IMR-90 (cell line): ENCODE results near the gene EIF3L. TPM values are rescaled to one million over a fixed set of nuclear protein-coding genes. Genes with fewer than 3 reads are reported as not detected.

Experiments
- ATAC-seq: fragments of 200-7000 bp; cut with Tn5 transposase; 2 replicates; pipeline ENCODE4 v1.9.1; 2020; ENCODE audit warnings: low read depth, mild to moderate bottlenecking, moderate library complexity
- BruUV-seq: library from RNA; stranded (reverse); fragments of 400-500 nt; replicated peaks from 2 replicates; lab custom pipeline; 2021; lab: Mats Ljungman, UMichigan
- CTCF ChIA-PET: fragments of 300-600 bp; formaldehyde crosslinking; extraction: SDS; loops from one replicate; lab custom pipeline; 2021; ENCODE audit warnings: antibody characterized with exemption; lab: Yijun Ruan, JAX
- POLR2A ChIA-PET: fragments of 300-600 bp; sonication (Branson Sonifier 250); formaldehyde crosslinking; loops from one replicate; lab custom pipeline; 2022; ENCODE audit warnings: antibody characterized with exemption; ENCODE audit not compliant: unreplicated experiment; lab: Charles Lee
- DNase-seq: peaks from one replicate; pipeline ENCODE4 v3.0.0; 2013
- H2AFZ ChIP-seq: replicated peaks from 2 replicates; pipeline ENCODE3; 2013; ENCODE audit warnings: low read length, mild to moderate bottlenecking; ENCODE audit not compliant: poor library complexity
- H2AK5ac ChIP-seq: 2 replicates; pipeline ENCODE4 v1.6.1; 2013; ENCODE audit warnings: low read depth, low read length, inconsistent platforms
- H2AK9ac ChIP-seq: replicated peaks from 2 replicates; pipeline ENCODE3; 2013; ENCODE audit warnings: mild to moderate bottlenecking, low read depth, low read length, moderate library complexity; ENCODE audit not compliant: poor library complexity
- H2BK120ac ChIP-seq: 2 replicates; pipeline ENCODE4 v1.6.1; 2013; ENCODE audit warnings: low read depth, low read length, inconsistent platforms
- H2BK15ac ChIP-seq: 3 replicates; pipeline ENCODE4 v1.6.1; 2013; ENCODE audit warnings: low read depth, low read length, inconsistent platforms
- H2BK20ac ChIP-seq: 2 replicates; pipeline ENCODE4 v1.6.1; 2013; ENCODE audit warnings: low read depth, mild to moderate bottlenecking, inconsistent platforms, low read length, moderate library complexity
- H2BK5ac ChIP-seq: 2 replicates; pipeline ENCODE4 v1.6.1; 2013; ENCODE audit warnings: mild to moderate bottlenecking, low read depth, low read length, inconsistent platforms; ENCODE audit not compliant: poor library complexity, severe bottlenecking
- H3K14ac ChIP-seq: replicated peaks from 2 replicates; pipeline ENCODE4 v1.6.1; 2013; ENCODE audit warnings: low read depth, low read length, inconsistent platforms
- H3K18ac ChIP-seq: 2 replicates; pipeline ENCODE4 v1.6.1; 2013; ENCODE audit warnings: low read depth, low read length, control low read depth
- H3K23ac ChIP-seq: 2 replicates; pipeline ENCODE4 v1.6.1; 2013; ENCODE audit warnings: low read depth, low read length, inconsistent platforms
- H3K27ac ChIP-seq: 2 replicates; pipeline ENCODE4 v1.5.1; 2013; ENCODE audit warnings: mild to moderate bottlenecking, control low read depth, low read length; ENCODE audit not compliant: insufficient read depth
- H3K27me3 ChIP-seq: 2 replicates; pipeline ENCODE4 v1.6.1; 2013; ENCODE audit warnings: low read length; ENCODE audit not compliant: control insufficient read depth, insufficient read depth
- H3K36me3 ChIP-seq: 2 replicates; pipeline ENCODE4 v1.6.1; 2013; ENCODE audit warnings: low read length, mixed read lengths; ENCODE audit not compliant: control insufficient read depth, insufficient read depth
- H3K4ac ChIP-seq: 2 replicates; pipeline ENCODE4 v1.6.1; 2013; ENCODE audit warnings: low read depth, low read length, inconsistent platforms
- H3K4me1 ChIP-seq: 2 replicates; pipeline ENCODE4 v1.6.1; 2013; ENCODE audit warnings: low read length, mixed read lengths; ENCODE audit not compliant: control insufficient read depth, insufficient read depth
- H3K4me2 ChIP-seq: 2 replicates; pipeline ENCODE4 v1.6.1; 2013; ENCODE audit warnings: low read depth, mild to moderate bottlenecking, control low read depth, low read length, moderate library complexity
- H3K4me3 ChIP-seq: 2 replicates; pipeline ENCODE4 v1.5.1; 2013; ENCODE audit warnings: low read depth, mild to moderate bottlenecking, control low read depth, low read length, moderate library complexity; ENCODE audit not compliant: insufficient read depth
- H3K56ac ChIP-seq: 2 replicates; pipeline ENCODE4 v1.6.1; 2013; ENCODE audit warnings: low read length, inconsistent platforms; ENCODE audit not compliant: insufficient read depth; ENCODE audit errors: extremely low read depth
- H3K79me1 ChIP-seq, 2 experiments: 2 replicates each; pipeline ENCODE4 v1.6.1; 2013; ENCODE audit warnings: low read length in 2 of 2, inconsistent platforms in 1 of 2, low read depth in 1 of 2
- H3K9ac ChIP-seq: 2 replicates; pipeline ENCODE4 v1.6.1; 2013; ENCODE audit warnings: low read depth, low read length, control low read depth
- H3K9me1 ChIP-seq: 2 replicates; pipeline ENCODE4 v1.6.1; 2013; ENCODE audit warnings: low read length, inconsistent platforms; ENCODE audit not compliant: insufficient read depth
- H3K9me3 ChIP-seq: 2 replicates; pipeline ENCODE4 v1.6.1; 2013; ENCODE audit warnings: low read length; ENCODE audit not compliant: control insufficient read depth, insufficient read depth
- H4K20me1 ChIP-seq: 2 replicates; pipeline ENCODE4 v1.6.1; 2013; ENCODE audit warnings: low read length, inconsistent platforms; ENCODE audit not compliant: insufficient read depth
- H4K5ac ChIP-seq: 2 replicates; pipeline ENCODE4 v1.6.1; 2013; ENCODE audit warnings: mild to moderate bottlenecking, low read depth, low read length, control low read depth
- H4K8ac ChIP-seq, 2 experiments: 2 replicates each; pipeline ENCODE4 v1.6.1; 2013; ENCODE audit warnings: low read depth in 2 of 2, low read length in 2 of 2, control low read depth in 1 of 2, inconsistent platforms in 1 of 2
- H4K91ac ChIP-seq: 2 replicates; pipeline ENCODE4 v1.6.1; 2013; ENCODE audit warnings: low read depth, low read length, inconsistent platforms; ENCODE audit not compliant: insufficient read depth
- CEBPB ChIP-seq: IDR thresholded peaks from 2 replicates; pipeline ENCODE4 v1.6.1; 2012; ENCODE audit warnings: low read depth, low read length, improper control_type of control experiment
- MXI1 ChIP-seq: IDR thresholded peaks from 2 replicates; pipeline ENCODE4 v1.6.1; 2012; ENCODE audit warnings: low read depth, mild to moderate bottlenecking, low read length, moderate library complexity, borderline replicate concordance
- WGBS, 2 experiments: methylation state at CpG; one replicate each; pipeline versions ENCODE4 v1.1.5 to v1.1.7; 2013; ENCODE audit warnings: missing lambda C conversion rate in 2 of 2; ENCODE audit not compliant: insufficient read length in 1 of 2; ENCODE audit errors: extremely low coverage in 2 of 2; 5-methylcytosine and 5-hydroxymethylcytosine counted together
- dilution Hi-C: fragments of 300-500 bp; cut with HindIII; formaldehyde crosslinking; loops from one replicate; pipeline ENCODE4 v1.14.3; 2018; ENCODE audit warnings: low sequenced_read_pairs; ENCODE audit not compliant: unreplicated experiment
- in situ Hi-C: fragments of 300-500 bp; cut with MboI; formaldehyde crosslinking; loops from 3 replicates; pipeline ENCODE4 v1.14.3; 2019; ENCODE audit warnings: low sequenced_read_pairs, inconsistent platforms, mixed read lengths
- intact Hi-C: fragments of 100-400 bp; cut with micrococcal nuclease; formaldehyde crosslinking; loops from 2 replicates; pipeline ENCODE4 v1.10.0; 2022
- polyA plus RNA-seq, 3 experiments: library from polyadenylated mRNA; depleted of rRNA; stranded (reverse); fragments of >200 nt; gene quantifications; 2 replicates each; pipeline ENCODE4 v1.2.3, GENCODE V29; 2012; ENCODE audit warnings: low replicate concordance in 1 of 3
- total RNA-seq: library from RNA; depleted of rRNA; stranded (reverse); fragments of >200 nt; gene quantifications from 2 replicates; pipeline ENCODE4 v1.2.3, GENCODE V29; 2012
- TF ChIP-seq, protein P1 (sequence below): conservative IDR thresholded peaks from 2 replicates; pipeline ENCODE4 v1.5.1; 2012; ENCODE audit warnings: mild to moderate bottlenecking, low read depth, low read length, improper control_type of control experiment

The EIF3L gene
- total and polyA plus RNA-seq, 2 of the 4 experiments (the other 2 are of a cell fraction): 391 to 593 TPM

DNA sequence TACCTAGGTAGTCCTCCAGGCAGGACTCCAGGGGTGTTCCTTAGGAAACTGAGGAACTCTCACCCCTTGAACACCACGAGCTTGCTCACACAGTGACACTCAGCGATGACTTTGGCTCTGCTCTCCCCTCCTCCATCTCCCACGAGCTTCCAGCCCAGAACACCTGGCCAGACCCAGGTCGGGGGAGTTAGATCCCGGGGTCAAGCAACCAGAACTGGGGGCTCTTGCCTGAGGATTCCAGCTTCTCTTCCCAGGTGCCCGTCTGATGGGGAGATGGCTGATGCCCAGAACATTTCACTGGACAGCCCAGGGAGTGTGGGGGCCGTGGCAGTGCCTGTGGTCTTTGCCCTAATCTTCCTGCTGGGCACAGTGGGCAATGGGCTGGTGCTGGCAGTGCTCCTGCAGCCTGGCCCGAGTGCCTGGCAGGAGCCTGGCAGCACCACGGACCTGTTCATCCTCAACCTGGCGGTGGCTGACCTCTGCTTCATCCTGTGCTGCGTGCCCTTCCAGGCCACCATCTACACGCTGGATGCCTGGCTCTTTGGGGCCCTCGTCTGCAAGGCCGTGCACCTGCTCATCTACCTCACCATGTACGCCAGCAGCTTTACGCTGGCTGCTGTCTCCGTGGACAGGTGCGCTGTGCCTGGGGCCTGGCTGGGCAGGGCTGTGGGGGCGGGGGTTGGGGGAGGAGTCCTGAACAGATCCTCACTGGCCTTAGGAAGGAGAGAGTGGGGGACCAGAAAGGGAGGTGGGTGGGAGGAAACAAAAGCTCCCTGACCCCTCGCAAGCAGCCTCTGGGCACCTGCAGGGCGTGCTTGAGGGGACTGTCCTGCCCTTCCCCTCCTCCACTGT, 25.9 kb upstream of the EIF3L start, which contains the start of gene GALR3:
Gene GALR3, plus strand, starts transcription at position 249 of the 852 bp plus-strand sequence. Its CDS starts 25 bp downstream, at position 274.
- Histone ChIP-seq H4K5ac (no peak within 1 kb of the TSS), H3K56ac (no peak within 1 kb of the TSS), H3K9me1 (no peaks in the 10 kb centered on the region), H2BK20ac (no peak within 1 kb of the TSS), H2BK5ac (no peak within 1 kb of the TSS), H2BK120ac (no peak within 1 kb of the TSS), H2AK9ac (no peak within 1 kb of the TSS), H3K4me1 (peaks cover 6% of the 10 kb centered on the region), H4K20me1 (no peaks in the 10 kb centered on the region), H3K23ac (0 out of 2 replicates have a peak within 1 kb of the TSS, but pooled peaks have one; percentile 42), H3K9ac (no peak within 1 kb of the TSS), H2AFZ (no peak within 1 kb of the TSS), H3K27ac (no peak within 1 kb of the TSS), H3K79me1 (no peaks in the 10 kb centered on the region), H3K18ac (no peak within 1 kb of the TSS), H4K91ac (no peak within 1 kb of the TSS), H3K9me3 (no peaks in the 10 kb centered on the region), H3K36me3 (no peaks in the 10 kb centered on the region), H3K27me3 (peaks cover 30% of the 10 kb centered on the region), H2AK5ac (no peak within 1 kb of the TSS), H3K14ac (no peak within 1 kb of the TSS), H3K4me2 (no peak within 1 kb of the TSS), H2BK15ac (no peak within 1 kb of the TSS), H3K4me3 (no peak within 1 kb of the TSS), H3K4ac (no peak within 1 kb of the TSS), H4K8ac (no peak within 1 kb of the TSS)
- no TSS peak for BruUV-seq
- TF ChIP-seq, protein P1, sequence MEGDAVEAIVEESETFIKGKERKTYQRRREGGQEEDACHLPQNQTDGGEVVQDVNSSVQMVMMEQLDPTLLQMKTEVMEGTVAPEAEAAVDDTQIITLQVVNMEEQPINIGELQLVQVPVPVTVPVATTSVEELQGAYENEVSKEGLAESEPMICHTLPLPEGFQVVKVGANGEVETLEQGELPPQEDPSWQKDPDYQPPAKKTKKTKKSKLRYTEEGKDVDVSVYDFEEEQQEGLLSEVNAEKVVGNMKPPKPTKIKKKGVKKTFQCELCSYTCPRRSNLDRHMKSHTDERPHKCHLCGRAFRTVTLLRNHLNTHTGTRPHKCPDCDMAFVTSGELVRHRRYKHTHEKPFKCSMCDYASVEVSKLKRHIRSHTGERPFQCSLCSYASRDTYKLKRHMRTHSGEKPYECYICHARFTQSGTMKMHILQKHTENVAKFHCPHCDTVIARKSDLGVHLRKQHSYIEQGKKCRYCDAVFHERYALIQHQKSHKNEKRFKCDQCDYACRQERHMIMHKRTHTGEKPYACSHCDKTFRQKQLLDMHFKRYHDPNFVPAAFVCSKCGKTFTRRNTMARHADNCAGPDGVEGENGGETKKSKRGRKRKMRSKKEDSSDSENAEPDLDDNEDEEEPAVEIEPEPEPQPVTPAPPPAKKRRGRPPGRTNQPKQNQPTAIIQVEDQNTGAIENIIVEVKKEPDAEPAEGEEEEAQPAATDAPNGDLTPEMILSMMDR: no peak
- no peak for TF ChIP-seq MXI1
- TF ChIP-seq CEBPB: no peak
- ChIA-PET CTCF (no interaction called here), POLR2A (no interaction called here)
- DNase-seq (no peak), ATAC-seq (no peak)
- dilution Hi-C loops (no loop called here), intact Hi-C loops (no loop called here), in situ Hi-C loops (no loop called here)
- 64% methylated on average over 7 of the region's 21 CpGs; no CpG with 5 or more reads in 1 of the 2 experiments for WGBS, 2 experiments
